ENCODE data around the gene PAK1. TPM values are rescaled to one million over a fixed set of nuclear protein-coding genes. Genes with fewer than 3 reads are reported as not detected.
"Not testable (repeated sequence)": the region's sequence is repeated elsewhere in the genome, so short reads cannot be mapped to it uniquely, and the experiment has no call there.

The PAK1 gene
- polyA plus RNA-seq, 3 donors from 2014 or later, result 13.3 to 19.1 (median 18.3) TPM

DNA sequence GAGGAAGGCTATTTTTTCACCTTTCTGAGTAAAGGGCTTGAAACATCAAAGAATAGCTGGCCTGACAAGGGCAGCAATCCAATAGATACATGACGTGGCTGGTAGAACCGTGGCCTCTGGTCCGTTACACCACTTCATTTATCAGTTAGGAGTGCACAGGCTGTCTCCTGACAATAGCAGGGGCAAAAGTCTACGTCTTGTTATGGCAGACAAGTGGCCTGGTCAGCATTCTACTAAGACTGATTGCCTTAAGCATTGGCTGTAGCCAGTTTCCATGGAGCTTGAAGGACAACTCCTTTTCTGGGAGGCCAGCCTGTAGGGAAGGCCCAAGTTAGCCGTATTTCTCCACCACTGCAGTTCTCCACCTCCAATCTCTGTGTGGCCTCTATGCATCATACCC is 163.2 kb downstream of the PAK1 start:
- no peak overlapping the region for H3K27ac Mint-ChIP-seq
- no peak for DNase-seq
- H3K36me3 Mint-ChIP-seq, result no peaks in the 10 kb centered on the region
- no peaks in the 10 kb centered on the region for H3K4me1 Mint-ChIP-seq
- H3K9me3 Mint-ChIP-seq, result no peaks in the 10 kb centered on the region
- peaks cover 1 to 4% (median 2%) of the 10 kb centered on the region in 3 donors for H3K27me3 Mint-ChIP-seq (ENCODE audit: low read depth in 3 of 3)
- H3K4me3 Mint-ChIP-seq, result no peak overlapping the region

DNA sequence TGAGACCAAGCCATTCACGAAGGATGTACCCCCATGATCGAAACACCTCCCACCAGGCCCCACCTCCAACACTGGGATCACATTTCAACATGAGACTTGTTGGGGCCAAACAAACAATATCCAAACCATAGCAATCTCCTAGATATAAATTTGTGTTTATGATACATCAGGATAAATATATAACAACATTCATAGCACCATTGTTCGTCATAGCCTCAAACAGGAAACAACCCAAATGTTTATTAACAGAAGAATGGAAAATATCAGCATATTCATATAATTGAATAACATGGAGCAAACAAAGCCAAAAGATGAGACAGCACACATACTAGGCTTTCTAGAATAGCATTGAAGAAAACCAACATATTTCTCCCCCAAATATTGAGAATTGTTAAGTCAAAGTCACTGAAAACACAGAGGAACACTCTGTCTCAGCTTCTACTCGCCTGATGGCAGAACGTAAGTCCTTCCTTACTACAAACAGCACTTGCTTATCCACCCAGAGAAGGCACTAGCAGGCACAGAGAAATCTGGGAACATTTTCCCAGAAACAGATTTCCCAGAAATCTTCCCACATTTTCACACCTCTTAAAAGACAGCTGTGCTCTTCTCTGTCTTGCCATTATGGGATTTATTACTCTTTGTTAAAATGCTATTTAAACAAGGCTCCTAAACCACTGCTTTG is 164.4 kb downstream of the PAK1 start:
- H3K27me3 Mint-ChIP-seq (ENCODE audit: low read depth in 3 of 3), result peaks cover 1 to 2% (median 2%) of the 10 kb centered on the region in 3 donors
- no peak overlapping the region for H3K4me3 Mint-ChIP-seq
- no peaks in the 10 kb centered on the region for H3K4me1 Mint-ChIP-seq
- DNase-seq, result no peak
- H3K27ac Mint-ChIP-seq, result no peak overlapping the region
- H3K9me3 Mint-ChIP-seq, result no peaks in the 10 kb centered on the region
- H3K36me3 Mint-ChIP-seq, result no peaks in the 10 kb centered on the region

DNA sequence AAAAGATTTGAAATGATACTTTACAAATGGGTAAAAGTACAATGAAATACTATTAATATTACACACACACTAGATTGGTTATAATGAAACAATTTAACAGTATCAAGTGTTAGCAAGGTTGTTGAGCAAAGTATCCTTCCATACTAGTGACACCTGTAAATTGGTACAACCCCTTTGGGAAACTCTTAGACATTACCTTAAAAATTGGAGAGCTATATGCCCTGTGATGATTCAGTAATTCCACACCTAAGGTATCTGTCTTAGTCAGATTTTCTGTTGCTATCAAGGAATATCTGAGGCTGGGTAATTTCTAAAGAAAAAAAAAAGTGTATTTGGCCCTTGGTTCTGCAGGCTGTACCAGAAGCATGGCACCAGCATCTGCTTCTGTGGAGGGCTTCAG is 165.1 kb downstream of the PAK1 start:
- Mint-ChIP-seq H3K27ac (no peak overlapping the region), H3K4me3 (no peak overlapping the region), H3K27me3 (ENCODE audit: low read depth in 3 of 3) (peaks cover 1 to 2% (median 2%) of the 10 kb centered on the region in 3 donors), H3K9me3 (no peaks in the 10 kb centered on the region), H3K36me3 (no peaks in the 10 kb centered on the region), H3K4me1 (no peaks in the 10 kb centered on the region)
- no peak for DNase-seq

DNA sequence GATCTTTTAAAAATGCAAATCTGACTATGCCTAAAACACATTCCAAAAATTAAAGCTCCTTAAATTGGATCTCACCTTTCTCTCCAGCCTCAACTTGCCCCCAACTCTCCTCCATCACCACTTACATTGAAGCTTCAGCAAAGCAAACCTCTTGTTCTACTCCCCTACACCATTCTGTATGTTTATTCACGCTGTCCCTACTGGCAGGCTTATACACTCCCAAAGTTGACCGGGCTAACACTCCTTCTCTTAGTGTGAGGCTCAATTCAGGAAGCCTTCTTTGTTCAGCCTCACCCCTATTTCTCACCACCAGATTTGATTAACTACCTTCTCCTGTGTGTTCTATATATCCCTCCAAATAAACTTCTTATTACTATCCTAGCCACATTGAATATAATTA is 170.6 kb downstream of the PAK1 start:
- Mint-ChIP-seq H3K27me3 (ENCODE audit: low read depth in 3 of 3) (peaks cover 0 to 5% (median 2%) of the 10 kb centered on the region in 3 donors), H3K27ac (no peak overlapping the region), H3K4me3 (no peak overlapping the region), H3K9me3 (no peaks in the 10 kb centered on the region), H3K36me3 (no peaks in the 10 kb centered on the region), H3K4me1 (no peaks in the 10 kb centered on the region)
- DNase-seq, result no peak

DNA sequence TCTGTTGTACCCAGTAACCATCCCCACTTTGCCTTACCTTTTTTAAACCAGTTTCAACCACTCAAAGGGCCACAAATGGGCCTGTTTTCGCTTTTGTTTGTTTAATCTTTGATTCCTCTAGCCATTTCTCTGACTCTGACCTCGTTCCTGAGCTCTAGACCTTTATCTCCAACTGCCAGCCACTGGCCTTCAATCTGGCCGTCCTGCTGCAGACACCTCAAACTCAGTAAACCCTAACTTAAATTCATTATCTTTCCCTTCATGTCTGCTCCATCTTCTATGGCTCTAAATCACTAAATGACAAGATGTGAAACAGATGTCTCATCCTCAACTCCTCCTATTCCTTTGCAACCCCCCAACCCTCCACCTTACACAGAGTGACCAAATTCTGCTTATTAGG is 171.1 kb downstream of the PAK1 start:
- Mint-ChIP-seq H3K4me1 (no peaks in the 10 kb centered on the region), H3K27ac (no peak overlapping the region), H3K4me3 (no peak overlapping the region), H3K36me3 (no peaks in the 10 kb centered on the region), H3K27me3 (ENCODE audit: low read depth in 3 of 3) (peaks cover 0 to 3% (median 2%) of the 10 kb centered on the region in 3 donors), H3K9me3 (no peaks in the 10 kb centered on the region)
- no peak for DNase-seq

DNA sequence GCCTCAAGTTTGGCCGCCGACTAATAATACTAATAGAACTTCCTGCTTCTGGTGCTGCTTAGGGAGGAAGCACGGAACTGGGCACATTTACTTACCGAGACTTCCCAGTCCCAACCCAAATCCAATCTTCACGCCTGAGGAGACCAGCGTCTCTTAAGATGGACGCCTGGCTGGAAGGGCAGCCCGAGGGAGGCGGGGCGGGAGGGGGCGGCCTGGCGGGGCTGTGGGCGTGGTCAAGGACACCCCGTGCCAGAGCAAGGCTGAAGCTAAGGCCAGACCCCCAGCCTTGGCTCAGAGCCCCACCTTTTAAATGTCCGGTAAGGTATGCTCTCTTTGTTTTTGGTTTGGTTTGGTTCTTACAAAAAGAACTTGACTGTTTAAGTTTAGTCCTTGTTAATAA is 172.4 kb downstream of the PAK1 start, which contains the start of gene GDPD4:
Gene GDPD4, minus strand, starts transcription at position 177 of the 400 bp plus-strand sequence. CDS start 16,549 bp downstream, outside the sequence.
- no peaks in the 10 kb centered on the region for H3K36me3 Mint-ChIP-seq
- no peak within 1 kb of the TSS for H3K27ac Mint-ChIP-seq
- no peaks in the 10 kb centered on the region for H3K9me3 Mint-ChIP-seq
- no peaks in the 10 kb centered on the region for H3K4me1 Mint-ChIP-seq
- H3K27me3 Mint-ChIP-seq (ENCODE audit: low read depth in 3 of 3), result peaks cover 0 to 3% (median 0%) of the 10 kb centered on the region in 3 donors
- DNase-seq, result no peak
- H3K4me3 Mint-ChIP-seq, result no peak within 1 kb of the TSS

GRCh38 chr11:77300695-77301094 is 173.2 kb downstream of the PAK1 start:
- no peak overlapping the region for H3K27ac Mint-ChIP-seq
- H3K4me3 Mint-ChIP-seq, result no peak overlapping the region
- H3K36me3 Mint-ChIP-seq, result no peaks in the 10 kb centered on the region
- H3K4me1 Mint-ChIP-seq, result no peaks in the 10 kb centered on the region
- DNase-seq, result no peak
- peaks cover 0 to 3% (median 0%) of the 10 kb centered on the region in 3 donors for H3K27me3 Mint-ChIP-seq (ENCODE audit: low read depth in 3 of 3)
- no peaks in the 10 kb centered on the region for H3K9me3 Mint-ChIP-seq

DNA sequence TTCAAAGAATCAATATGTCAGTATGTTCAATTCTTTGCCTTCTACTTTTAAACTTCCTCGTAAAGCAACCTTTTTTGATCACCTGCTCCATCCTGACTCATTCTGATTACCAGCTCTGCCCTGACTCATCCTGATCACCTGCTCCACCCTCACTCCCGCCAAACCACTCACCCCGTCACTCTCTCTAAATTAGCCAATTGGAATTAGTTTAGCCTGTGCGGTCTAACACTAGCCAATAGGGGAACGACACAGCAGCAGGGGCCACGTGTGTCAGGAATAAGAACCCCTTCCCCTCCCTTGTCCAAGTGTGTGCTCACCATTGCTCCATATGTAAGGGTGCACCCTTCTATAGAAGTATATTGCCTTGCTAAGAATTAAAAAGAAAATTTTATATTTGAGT is 173.9 kb downstream of the PAK1 start:
- H3K4me3 Mint-ChIP-seq; H3K27me3 Mint-ChIP-seq (ENCODE audit: low read depth in 3 of 3); H3K27ac Mint-ChIP-seq; H3K36me3 Mint-ChIP-seq; H3K4me1 Mint-ChIP-seq; DNase-seq; H3K9me3 Mint-ChIP-seq: not testable (repeated sequence)

GRCh38 chr11:77299528-77299993 is 174.3 kb downstream of the PAK1 start:
- peaks cover 0 to 3% (median 0%) of the 10 kb centered on the region in 3 donors for H3K27me3 Mint-ChIP-seq (ENCODE audit: low read depth in 3 of 3)
- H3K4me3 Mint-ChIP-seq, result no peak overlapping the region
- H3K36me3 Mint-ChIP-seq, result no peaks in the 10 kb centered on the region
- H3K4me1 Mint-ChIP-seq, result no peaks in the 10 kb centered on the region
- H3K27ac Mint-ChIP-seq, result no peak overlapping the region
- H3K9me3 Mint-ChIP-seq, result no peaks in the 10 kb centered on the region
- DNase-seq, result no peak

GRCh38 chr11:77294040-77294439 is 179.9 kb downstream of the PAK1 start:
- DNase-seq, result no peak
- H3K9me3 Mint-ChIP-seq, result peaks cover 0 to 1% (median 0%) of the 10 kb centered on the region in 6 donors
- no peak overlapping the region for H3K4me3 Mint-ChIP-seq
- no peaks in the 10 kb centered on the region for H3K36me3 Mint-ChIP-seq
- H3K4me1 Mint-ChIP-seq, result no peaks in the 10 kb centered on the region
- peaks cover 0 to 5% (median 5%) of the 10 kb centered on the region in 3 donors for H3K27me3 Mint-ChIP-seq (ENCODE audit: low read depth in 3 of 3)
- no peak overlapping the region for H3K27ac Mint-ChIP-seq

GRCh38 chr11:77289737-77290136 is 184.2 kb downstream of the PAK1 start:
- Mint-ChIP-seq H3K4me1 (no peaks in the 10 kb centered on the region), H3K9me3 (peaks cover 0 to 1% (median 0%) of the 10 kb centered on the region in 6 donors), H3K27me3 (ENCODE audit: low read depth in 3 of 3) (peaks cover 0 to 10% (median 8%) of the 10 kb centered on the region in 3 donors), H3K36me3 (no peaks in the 10 kb centered on the region), H3K4me3 (no peak overlapping the region), H3K27ac (no peak overlapping the region)
- no peak for DNase-seq

GRCh38 chr11:77287615-77288273 is 186.2 kb downstream of the PAK1 start:
- no peaks in the 10 kb centered on the region for H3K4me1 Mint-ChIP-seq
- peaks cover 4 to 7% (median 5%) of the 10 kb centered on the region in 3 donors for H3K27me3 Mint-ChIP-seq (ENCODE audit: low read depth in 3 of 3)
- no peak overlapping the region for H3K27ac Mint-ChIP-seq
- no peak for DNase-seq
- H3K4me3 Mint-ChIP-seq, result no peak overlapping the region
- H3K9me3 Mint-ChIP-seq, result peaks cover 0 to 1% (median 0%) of the 10 kb centered on the region in 6 donors
- H3K36me3 Mint-ChIP-seq, result no peaks in the 10 kb centered on the region

DNA sequence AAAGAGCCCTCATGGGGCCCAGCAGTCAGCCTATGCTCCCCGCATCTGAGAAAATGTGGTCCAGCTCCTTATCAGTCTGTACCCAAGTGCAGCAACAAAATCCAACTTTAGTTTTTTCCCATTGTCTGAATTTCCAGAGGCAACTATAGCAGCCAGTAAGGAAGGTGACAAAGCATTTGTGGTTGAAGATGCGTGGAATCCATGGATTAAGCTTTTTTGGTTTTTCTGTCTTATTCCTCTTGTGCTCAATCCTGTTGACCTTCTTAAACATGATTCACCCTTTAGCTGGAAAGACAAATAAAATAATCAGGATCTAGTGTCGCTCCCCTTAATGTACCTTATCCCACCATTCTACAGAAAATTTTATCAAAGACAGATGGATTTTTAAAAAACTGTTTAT is 186.8 kb downstream of the PAK1 start:
- DNase-seq, result no peak
- H3K9me3 Mint-ChIP-seq, result peaks cover 0 to 1% (median 0%) of the 10 kb centered on the region in 6 donors
- no peaks in the 10 kb centered on the region for H3K4me1 Mint-ChIP-seq
- no peaks in the 10 kb centered on the region for H3K36me3 Mint-ChIP-seq
- H3K27ac Mint-ChIP-seq, result no peak overlapping the region
- no peak overlapping the region for H3K4me3 Mint-ChIP-seq
- peaks cover 4 to 6% (median 5%) of the 10 kb centered on the region in 3 donors for H3K27me3 Mint-ChIP-seq (ENCODE audit: low read depth in 3 of 3)

Measured in immature natural killer cell (primary cell).